ENCODE data around the gene LRRC74A.
"Not testable (repeated sequence)": the region's sequence is repeated elsewhere in the genome, so short reads cannot be mapped to it uniquely, and the experiment has no call there.

The LRRC74A gene

GRCh38 chr14:76909266-76909665 is 83.1 kb downstream of the LRRC74A start:
- no peaks in the 10 kb centered on the region for H3K9me2 ChIP-seq (replicated peaks; ENCODE audit: insufficient read depth, low read length)
- TF ChIP-seq CTCF (IDR thresholded peaks at IDR 0.05; ENCODE audit: low read length) (no peak), EZH2 (optimal IDR thresholded peaks at IDR 0.05; ENCODE audit: low read depth, low read length) (no peak), EZH2phosphoT487 (IDR thresholded peaks at IDR 0.05; ENCODE audit: low read length) (no peak)
- H3K4me3 ChIP-seq (ENCODE audit: low read length) = no peak overlapping the region
- H2AFZ ChIP-seq (ENCODE audit: low read length) = no peak overlapping the region
- H3K36me3 ChIP-seq (replicated peaks; ENCODE audit: insufficient read depth, low read length) = no peaks in the 10 kb centered on the region
- no peaks in the 10 kb centered on the region for H3F3A ChIP-seq (ENCODE audit: insufficient read depth, low read length)
- peaks cover 11% of the 10 kb centered on the region; the same call in 1 of the 2 replicates for H3K4me1 ChIP-seq (ENCODE audit: low read length)
- no peak for DNase-seq
- no peaks in the 10 kb centered on the region for H3K79me2 ChIP-seq (ENCODE audit: low read length)
- H4K20me1 ChIP-seq (ENCODE audit: insufficient read depth, low read length) = no peaks in the 10 kb centered on the region
- no peak overlapping the region for H3K9ac ChIP-seq (ENCODE audit: low read length)
- no peak overlapping the region for H3K4me2 ChIP-seq (ENCODE audit: low read depth, low read length)
- H3K27me3 ChIP-seq (replicated peaks; ENCODE audit: insufficient read depth, low read length) = no peaks in the 10 kb centered on the region
- H3K9me3 ChIP-seq (replicated peaks; ENCODE audit: insufficient read depth, low read length) = no peaks in the 10 kb centered on the region
- H3K27ac ChIP-seq (ENCODE audit: low read length) = no peak overlapping the region

- no peak for TF ChIP-seq EZH2phosphoT487 (IDR thresholded peaks at IDR 0.05; ENCODE audit: low read length)
- no peak for TF ChIP-seq EZH2 (optimal IDR thresholded peaks at IDR 0.05; ENCODE audit: low read depth, low read length)
- TF ChIP-seq CTCF (IDR thresholded peaks at IDR 0.05; ENCODE audit: low read length) = no peak
- no peaks in the 10 kb centered on the region for H3K27me3 ChIP-seq (replicated peaks; ENCODE audit: insufficient read depth, low read length)
- H3K79me2 ChIP-seq (ENCODE audit: low read length) = no peaks in the 10 kb centered on the region
- H2AFZ ChIP-seq (ENCODE audit: low read length) = no peak overlapping the region
- no peaks in the 10 kb centered on the region for H3F3A ChIP-seq (ENCODE audit: insufficient read depth, low read length)
- H3K36me3 ChIP-seq (replicated peaks; ENCODE audit: insufficient read depth, low read length) = no peaks in the 10 kb centered on the region
- H3K9me2 ChIP-seq (replicated peaks; ENCODE audit: insufficient read depth, low read length) = no peaks in the 10 kb centered on the region
- no peak overlapping the region for H3K9ac ChIP-seq (ENCODE audit: low read length)
- peak overlapping the region; percentile 13; the same call in 1 of the 2 replicates for H3K27ac ChIP-seq (ENCODE audit: low read length)
- H3K4me2 ChIP-seq (ENCODE audit: low read depth, low read length) = no peak overlapping the region
- no peaks in the 10 kb centered on the region for H3K9me3 ChIP-seq (replicated peaks; ENCODE audit: insufficient read depth, low read length)
- peaks cover 11% of the 10 kb centered on the region; the same call in 1 of the 2 replicates for H3K4me1 ChIP-seq (ENCODE audit: low read length)
- peak; percentile 43 for DNase-seq
- no peak overlapping the region for H3K4me3 ChIP-seq (ENCODE audit: low read length)
- H4K20me1 ChIP-seq (ENCODE audit: insufficient read depth, low read length) = no peaks in the 10 kb centered on the region
These were observed 84.2 kb downstream of the LRRC74A start for GRCh38 chr14:76910371-76910890.

GRCh38 chr14:76911473-76911872 is 85.3 kb downstream of the LRRC74A start:
- TF ChIP-seq EZH2 (optimal IDR thresholded peaks at IDR 0.05; ENCODE audit: low read depth, low read length) (no peak), EZH2phosphoT487 (IDR thresholded peaks at IDR 0.05; ENCODE audit: low read length) (no peak), CTCF (IDR thresholded peaks at IDR 0.05; ENCODE audit: low read length) (no peak)
- no peaks in the 10 kb centered on the region for H3K36me3 ChIP-seq (replicated peaks; ENCODE audit: insufficient read depth, low read length)
- no peaks in the 10 kb centered on the region for H4K20me1 ChIP-seq (ENCODE audit: insufficient read depth, low read length)
- H3K9me2 ChIP-seq (replicated peaks; ENCODE audit: insufficient read depth, low read length) = no peaks in the 10 kb centered on the region
- H2AFZ ChIP-seq (ENCODE audit: low read length) = no peak overlapping the region
- H3K27ac ChIP-seq (ENCODE audit: low read length) = no peak overlapping the region
- H3K27me3 ChIP-seq (replicated peaks; ENCODE audit: insufficient read depth, low read length) = no peaks in the 10 kb centered on the region
- H3K4me1 ChIP-seq (ENCODE audit: low read length) = peaks cover 11% of the 10 kb centered on the region; the same call in 1 of the 2 replicates
- H3K4me3 ChIP-seq (ENCODE audit: low read length) = no peak overlapping the region
- H3K9ac ChIP-seq (ENCODE audit: low read length) = no peak overlapping the region
- no peak overlapping the region for H3K4me2 ChIP-seq (ENCODE audit: low read depth, low read length)
- H3K9me3 ChIP-seq (replicated peaks; ENCODE audit: insufficient read depth, low read length) = no peaks in the 10 kb centered on the region
- no peaks in the 10 kb centered on the region for H3K79me2 ChIP-seq (ENCODE audit: low read length)
- DNase-seq = no peak
- H3F3A ChIP-seq (ENCODE audit: insufficient read depth, low read length) = no peaks in the 10 kb centered on the region

- H2AFZ ChIP-seq (ENCODE audit: low read length); DNase-seq; H3K9me3 ChIP-seq (replicated peaks; ENCODE audit: insufficient read depth, low read length); H3K9ac ChIP-seq (ENCODE audit: low read length); H3K4me3 ChIP-seq (ENCODE audit: low read length); H3K79me2 ChIP-seq (ENCODE audit: low read length); H3K9me2 ChIP-seq (replicated peaks; ENCODE audit: insufficient read depth, low read length); H3K36me3 ChIP-seq (replicated peaks; ENCODE audit: insufficient read depth, low read length); H3K27me3 ChIP-seq (replicated peaks; ENCODE audit: insufficient read depth, low read length); H4K20me1 ChIP-seq (ENCODE audit: insufficient read depth, low read length); H3K4me2 ChIP-seq (ENCODE audit: low read depth, low read length); H3K27ac ChIP-seq (ENCODE audit: low read length); H3F3A ChIP-seq (ENCODE audit: insufficient read depth, low read length); H3K4me1 ChIP-seq (ENCODE audit: low read length): not testable (repeated sequence)
These were observed 88.4 kb downstream of the LRRC74A start for GRCh38 chr14:76914533-76915081.

Data from MM.1S (cell line).